Ishikawa (cell line): ENCODE data around the gene EGFR.

Experiments
- CREB1 ChIP-seq: IDR thresholded peaks from 2 replicates; pipeline ENCODE4 v1.6.1; 2012; ENCODE audit warnings: low read depth
- EP300 ChIP-seq: IDR thresholded peaks from 2 replicates; pipeline ENCODE4 v1.6.1; 2012; ENCODE audit warnings: borderline replicate concordance
- FOXM1 ChIP-seq: IDR thresholded peaks from 2 replicates; pipeline ENCODE4 v1.6.1; 2012; ENCODE audit warnings: low read depth, borderline replicate concordance
- RAD21 ChIP-seq: IDR thresholded peaks from 2 replicates; pipeline ENCODE4 v1.6.1; 2012; ENCODE audit warnings: low read depth
- TCF12 ChIP-seq: IDR thresholded peaks from 2 replicates; pipeline ENCODE4 v1.6.1; 2012; ENCODE audit warnings: low read depth
- TEAD4 ChIP-seq: IDR thresholded peaks from 2 replicates; pipeline ENCODE4 v1.6.1; 2012

DNA sequence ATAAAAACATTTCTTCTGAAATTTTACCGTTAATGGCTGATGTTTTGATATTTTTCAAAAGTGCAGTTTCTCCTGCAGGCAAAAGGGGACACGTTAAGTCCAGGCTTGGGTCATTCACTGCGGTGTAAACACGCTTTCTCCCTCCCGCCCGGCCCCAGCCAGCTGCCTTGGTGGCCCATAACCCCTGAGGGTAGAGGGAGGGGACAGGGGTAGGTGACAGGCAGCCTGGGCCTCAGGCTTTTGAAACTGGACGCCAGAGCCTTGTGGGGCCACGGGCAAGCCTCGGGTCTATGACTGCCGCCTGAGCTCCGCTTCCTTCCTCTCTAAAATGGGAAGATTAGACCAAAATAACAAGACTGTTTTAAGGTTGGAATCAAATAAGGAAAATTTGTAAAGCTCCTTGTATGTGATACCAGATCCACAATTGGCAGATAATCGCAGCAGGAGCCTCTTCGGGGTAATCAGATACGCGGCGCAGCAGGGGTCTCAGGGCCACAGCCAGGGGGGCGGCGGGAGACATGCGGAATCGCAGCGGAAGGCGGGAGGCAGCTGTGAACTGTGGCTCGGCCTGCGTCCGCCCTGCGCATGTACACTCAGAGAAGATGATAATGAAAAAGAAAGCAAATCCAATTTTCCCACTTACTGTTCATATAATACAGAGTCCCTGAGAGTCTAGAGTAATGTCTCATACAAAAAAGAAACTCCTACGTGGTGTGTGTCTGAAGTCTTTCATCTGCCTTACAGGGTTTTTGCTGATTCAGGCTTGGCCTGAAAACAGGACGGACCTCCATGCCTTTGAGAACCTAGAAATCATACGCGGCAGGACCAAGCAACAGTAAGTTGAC, 138.3 kb downstream of the EGFR start:
- TF ChIP-seq TCF12 (no peak), FOXM1 (no peak), TEAD4 (no peak), EP300 (no peak), CREB1 (no peak), RAD21 (no peak)
